ENCODE results near the gene NKX2-2. TPM values are rescaled to one million over a fixed set of nuclear protein-coding genes. Genes with fewer than 3 reads are reported as not detected.

Gene NKX2-2
- total RNA-seq, 4 donors from 2014 or later, result not detected

- Histone ChIP-seq H3K4me3 (peak overlapping the region; percentile 44), H3K9me3 (no peaks in the 10 kb centered on the region), H3K27me3 (peaks cover 100% of the 10 kb centered on the region), H3K4me1 (peaks cover 73% of the 10 kb centered on the region), H3K27ac (no peak overlapping the region), H3K36me3 (no peaks in the 10 kb centered on the region)
- DNase-seq (ENCODE audit: low spot score in 2 of 2), result no peak
- TF ChIP-seq POLR2A (IDR thresholded peaks at IDR 0.05), result no peak
- 3% methylated on average over 25 of the region's 76 CpGs for WGBS
Measured at GRCh38 chr20:21511850-21512633, 1.8 kb downstream of the NKX2-2 start.

- TF ChIP-seq POLR2A (IDR thresholded peaks at IDR 0.05) (no peak), EP300 (IDR thresholded peaks at IDR 0.05) (no peak), CTCF (IDR thresholded peaks at IDR 0.05) (no peak), POLR2AphosphoS5 (IDR thresholded peaks at IDR 0.05) (no peak)
- Histone ChIP-seq H3K4me3 (peak overlapping the region; percentile 44), H3K27ac (no peak overlapping the region), H3K9me3 (no peaks in the 10 kb centered on the region), H3K27me3 (peaks cover 100% of the 10 kb centered on the region), H3K4me1 (peaks cover 77% of the 10 kb centered on the region), H3K36me3 (no peaks in the 10 kb centered on the region)
- WGBS, result 34% methylated on average over 18 of the region's 18 CpGs
- DNase-seq (ENCODE audit: low spot score in 2 of 2), result no peak
Measured at GRCh38 chr20:21511485-21511849, 2.4 kb downstream of the NKX2-2 start.

- H3K36me3 ChIP-seq, result no peaks in the 10 kb centered on the region
- peaks cover 78% of the 10 kb centered on the region for H3K4me1 ChIP-seq
- 23% methylated on average over 31 of the region's 62 CpGs for WGBS
- no peak for DNase-seq (ENCODE audit: low spot score in 2 of 2)
- H3K27me3 ChIP-seq, result peaks cover 100% of the 10 kb centered on the region
- H3K9me3 ChIP-seq, result no peaks in the 10 kb centered on the region
- H3K4me3 ChIP-seq, result peak overlapping the region; percentile 45
- H3K27ac ChIP-seq, result no peak overlapping the region
- no peak for TF ChIP-seq POLR2A (IDR thresholded peaks at IDR 0.05)
Measured at GRCh38 chr20:21510414-21511384, 3.2 kb downstream of the NKX2-2 start.

- no peak overlapping the region for H3K27ac ChIP-seq
- no peaks in the 10 kb centered on the region for H3K36me3 ChIP-seq
- TF ChIP-seq CTCF (IDR thresholded peaks at IDR 0.05) (no peak), POLR2A (IDR thresholded peaks at IDR 0.05) (no peak), EP300 (IDR thresholded peaks at IDR 0.05) (no peak), POLR2AphosphoS5 (IDR thresholded peaks at IDR 0.05) (no peak)
- H3K9me3 ChIP-seq, result no peaks in the 10 kb centered on the region
- H3K27me3 ChIP-seq, result peaks cover 100% of the 10 kb centered on the region
- DNase-seq (ENCODE audit: low spot score in 2 of 2), result no peak
- H3K4me3 ChIP-seq, result peak overlapping the region; percentile 45
- WGBS, result 12% methylated on average over 10 of the region's 43 CpGs
- H3K4me1 ChIP-seq, result peaks cover 76% of the 10 kb centered on the region
Measured at GRCh38 chr20:21509597-21510371, 4.1 kb downstream of the NKX2-2 start.

GRCh38 chr20:21509079-21509596 lies 4.7 kb downstream of the NKX2-2 start:
- TF ChIP-seq EP300 (IDR thresholded peaks at IDR 0.05), result no peak
- TF ChIP-seq CTCF (IDR thresholded peaks at IDR 0.05), result no peak
- no peak for TF ChIP-seq POLR2AphosphoS5 (IDR thresholded peaks at IDR 0.05)
- no peak for TF ChIP-seq POLR2A (IDR thresholded peaks at IDR 0.05)
- Histone ChIP-seq H3K9me3 (no peaks in the 10 kb centered on the region), H3K36me3 (no peaks in the 10 kb centered on the region), H3K4me1 (peaks cover 70% of the 10 kb centered on the region), H3K27me3 (peaks cover 100% of the 10 kb centered on the region), H3K27ac (no peak overlapping the region), H3K4me3 (no peak overlapping the region)
- DNase-seq (ENCODE audit: low spot score in 2 of 2), result no peak
- 8% methylated on average over 12 of the region's 12 CpGs for WGBS
